ENCODE results near the gene DCAF11. TPM values are rescaled to one million over a fixed set of nuclear protein-coding genes. Genes with fewer than 3 reads are reported as not detected.

Gene DCAF11
- total and polyA plus RNA-seq, 2 of the 13 experiments (the other 11 are each of a cell fraction or from before 2014, with no cell fraction given) = 150 to 257 TPM

DNA sequence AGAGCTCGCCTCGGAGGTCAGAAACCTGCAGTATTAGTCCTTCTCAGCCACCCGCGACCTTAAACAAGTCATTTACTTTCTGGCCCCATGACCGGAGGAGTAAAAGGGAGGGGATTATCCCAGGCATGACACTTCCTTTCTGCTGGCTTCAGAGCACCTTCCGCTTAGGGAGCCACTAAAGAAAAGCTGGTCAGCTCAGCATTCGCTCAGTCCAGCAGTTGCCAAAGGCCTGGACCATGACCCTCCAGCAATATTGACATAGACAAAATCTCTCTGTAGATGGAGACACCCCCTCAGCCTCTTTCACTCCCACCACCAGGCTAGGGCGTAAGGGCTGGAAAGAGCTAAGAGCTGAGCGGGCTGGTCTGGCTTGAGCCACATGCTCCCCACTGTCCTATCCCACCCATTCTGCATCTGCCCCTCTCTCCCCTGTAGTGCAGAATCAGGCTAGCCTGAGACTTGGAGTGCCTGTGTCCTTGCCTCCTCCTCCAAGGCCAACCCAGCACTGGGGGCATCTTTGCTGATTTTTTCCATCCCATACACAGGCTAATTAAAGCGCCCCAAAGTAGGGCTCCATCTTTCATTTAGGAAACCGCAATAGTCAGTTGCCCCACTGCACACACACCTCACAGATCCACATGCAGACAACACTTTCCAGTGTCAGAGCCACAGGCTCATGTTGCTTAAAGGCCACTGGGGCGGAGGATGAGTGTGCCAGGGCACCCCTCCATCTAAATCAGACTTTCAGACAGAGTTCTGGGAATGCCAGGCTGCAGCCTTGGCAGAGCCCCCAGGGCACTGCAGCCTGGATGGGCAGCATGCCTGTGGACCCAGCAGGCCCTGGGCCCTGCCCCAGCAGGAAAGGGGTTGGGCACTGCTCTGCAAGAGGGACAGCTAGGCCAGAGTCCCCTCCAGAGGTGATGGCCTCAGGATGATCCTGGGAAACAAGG, 47.2 kb upstream of the DCAF11 start (continued):
- TF ChIP-seq, protein P1, sequence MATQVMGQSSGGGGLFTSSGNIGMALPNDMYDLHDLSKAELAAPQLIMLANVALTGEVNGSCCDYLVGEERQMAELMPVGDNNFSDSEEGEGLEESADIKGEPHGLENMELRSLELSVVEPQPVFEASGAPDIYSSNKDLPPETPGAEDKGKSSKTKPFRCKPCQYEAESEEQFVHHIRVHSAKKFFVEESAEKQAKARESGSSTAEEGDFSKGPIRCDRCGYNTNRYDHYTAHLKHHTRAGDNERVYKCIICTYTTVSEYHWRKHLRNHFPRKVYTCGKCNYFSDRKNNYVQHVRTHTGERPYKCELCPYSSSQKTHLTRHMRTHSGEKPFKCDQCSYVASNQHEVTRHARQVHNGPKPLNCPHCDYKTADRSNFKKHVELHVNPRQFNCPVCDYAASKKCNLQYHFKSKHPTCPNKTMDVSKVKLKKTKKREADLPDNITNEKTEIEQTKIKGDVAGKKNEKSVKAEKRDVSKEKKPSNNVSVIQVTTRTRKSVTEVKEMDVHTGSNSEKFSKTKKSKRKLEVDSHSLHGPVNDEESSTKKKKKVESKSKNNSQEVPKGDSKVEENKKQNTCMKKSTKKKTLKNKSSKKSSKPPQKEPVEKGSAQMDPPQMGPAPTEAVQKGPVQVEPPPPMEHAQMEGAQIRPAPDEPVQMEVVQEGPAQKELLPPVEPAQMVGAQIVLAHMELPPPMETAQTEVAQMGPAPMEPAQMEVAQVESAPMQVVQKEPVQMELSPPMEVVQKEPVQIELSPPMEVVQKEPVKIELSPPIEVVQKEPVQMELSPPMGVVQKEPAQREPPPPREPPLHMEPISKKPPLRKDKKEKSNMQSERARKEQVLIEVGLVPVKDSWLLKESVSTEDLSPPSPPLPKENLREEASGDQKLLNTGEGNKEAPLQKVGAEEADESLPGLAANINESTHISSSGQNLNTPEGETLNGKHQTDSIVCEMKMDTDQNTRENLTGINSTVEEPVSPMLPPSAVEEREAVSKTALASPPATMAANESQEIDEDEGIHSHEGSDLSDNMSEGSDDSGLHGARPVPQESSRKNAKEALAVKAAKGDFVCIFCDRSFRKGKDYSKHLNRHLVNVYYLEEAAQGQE (IDR thresholded peaks at IDR 0.05; ENCODE audit: borderline replicate concordance in 1 of 2, low read depth in 1 of 2, low read length in 2 of 2) = no peak
- TF ChIP-seq MED8 (CRISPR knock-in tag; IDR thresholded peaks at IDR 0.05; ENCODE audit: insufficient replicate concordance) (no peak), PHF8 (CRISPR knock-in tag; IDR thresholded peaks at IDR 0.05) (0 out of 2 replicates have a peak, but pooled peaks have one; percentile 26), GMEB2 (CRISPR knock-in tag; IDR thresholded peaks at IDR 0.05; ENCODE audit: low read depth) (no peak), YY1 (IDR thresholded peaks at IDR 0.05; ENCODE audit: insufficient read depth, insufficient replicate concordance, low read depth, low read length) (peak; percentile 24), CENPX (CRISPR knock-in tag; IDR thresholded peaks at IDR 0.05) (no peak), LCORL (IDR thresholded peaks at IDR 0.05) (no peak), LCORL (CRISPR knock-in tag; IDR thresholded peaks at IDR 0.05) (peak; percentile 95), TEF (CRISPR knock-in tag; IDR thresholded peaks at IDR 0.05) (no peak), PATZ1 (CRISPR knock-in tag; IDR thresholded peaks at IDR 0.05) (peak; percentile 86), EED (CRISPR knock-in tag; IDR thresholded peaks at IDR 0.05) (no peak; the same call in 1 of the 2 replicates), TEAD3 (CRISPR knock-in tag; optimal IDR thresholded peaks at IDR 0.05; ENCODE audit: borderline replicate concordance) (peak; percentile 65), YEATS4 (CRISPR knock-in tag; IDR thresholded peaks at IDR 0.05; ENCODE audit: borderline replicate concordance) (no peak; the same call in 1 of the 2 replicates)
- TF ChIP-seq, protein P2, sequence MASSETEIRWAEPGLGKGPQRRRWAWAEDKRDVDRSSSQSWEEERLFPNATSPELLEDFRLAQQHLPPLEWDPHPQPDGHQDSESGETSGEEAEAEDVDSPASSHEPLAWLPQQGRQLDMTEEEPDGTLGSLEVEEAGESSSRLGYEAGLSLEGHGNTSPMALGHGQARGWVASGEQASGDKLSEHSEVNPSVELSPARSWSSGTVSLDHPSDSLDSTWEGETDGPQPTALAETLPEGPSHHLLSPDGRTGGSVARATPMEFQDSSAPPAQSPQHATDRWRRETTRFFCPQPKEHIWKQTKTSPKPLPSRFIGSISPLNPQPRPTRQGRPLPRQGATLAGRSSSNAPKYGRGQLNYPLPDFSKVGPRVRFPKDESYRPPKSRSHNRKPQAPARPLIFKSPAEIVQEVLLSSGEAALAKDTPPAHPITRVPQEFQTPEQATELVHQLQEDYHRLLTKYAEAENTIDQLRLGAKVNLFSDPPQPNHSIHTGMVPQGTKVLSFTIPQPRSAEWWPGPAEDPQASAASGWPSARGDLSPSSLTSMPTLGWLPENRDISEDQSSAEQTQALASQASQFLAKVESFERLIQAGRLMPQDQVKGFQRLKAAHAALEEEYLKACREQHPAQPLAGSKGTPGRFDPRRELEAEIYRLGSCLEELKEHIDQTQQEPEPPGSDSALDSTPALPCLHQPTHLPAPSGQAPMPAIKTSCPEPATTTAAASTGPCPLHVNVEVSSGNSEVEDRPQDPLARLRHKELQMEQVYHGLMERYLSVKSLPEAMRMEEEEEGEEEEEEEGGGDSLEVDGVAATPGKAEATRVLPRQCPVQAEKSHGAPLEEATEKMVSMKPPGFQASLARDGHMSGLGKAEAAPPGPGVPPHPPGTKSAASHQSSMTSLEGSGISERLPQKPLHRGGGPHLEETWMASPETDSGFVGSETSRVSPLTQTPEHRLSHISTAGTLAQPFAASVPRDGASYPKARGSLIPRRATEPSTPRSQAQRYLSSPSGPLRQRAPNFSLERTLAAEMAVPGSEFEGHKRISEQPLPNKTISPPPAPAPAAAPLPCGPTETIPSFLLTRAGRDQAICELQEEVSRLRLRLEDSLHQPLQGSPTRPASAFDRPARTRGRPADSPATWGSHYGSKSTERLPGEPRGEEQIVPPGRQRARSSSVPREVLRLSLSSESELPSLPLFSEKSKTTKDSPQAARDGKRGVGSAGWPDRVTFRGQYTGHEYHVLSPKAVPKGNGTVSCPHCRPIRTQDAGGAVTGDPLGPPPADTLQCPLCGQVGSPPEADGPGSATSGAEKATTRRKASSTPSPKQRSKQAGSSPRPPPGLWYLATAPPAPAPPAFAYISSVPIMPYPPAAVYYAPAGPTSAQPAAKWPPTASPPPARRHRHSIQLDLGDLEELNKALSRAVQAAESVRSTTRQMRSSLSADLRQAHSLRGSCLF (CRISPR knock-in tag; IDR thresholded peaks at IDR 0.05; ENCODE audit: borderline replicate concordance) = no peak
